ENCODE measurements around the gene MAP3K7CL.

The MAP3K7CL gene

DNA sequence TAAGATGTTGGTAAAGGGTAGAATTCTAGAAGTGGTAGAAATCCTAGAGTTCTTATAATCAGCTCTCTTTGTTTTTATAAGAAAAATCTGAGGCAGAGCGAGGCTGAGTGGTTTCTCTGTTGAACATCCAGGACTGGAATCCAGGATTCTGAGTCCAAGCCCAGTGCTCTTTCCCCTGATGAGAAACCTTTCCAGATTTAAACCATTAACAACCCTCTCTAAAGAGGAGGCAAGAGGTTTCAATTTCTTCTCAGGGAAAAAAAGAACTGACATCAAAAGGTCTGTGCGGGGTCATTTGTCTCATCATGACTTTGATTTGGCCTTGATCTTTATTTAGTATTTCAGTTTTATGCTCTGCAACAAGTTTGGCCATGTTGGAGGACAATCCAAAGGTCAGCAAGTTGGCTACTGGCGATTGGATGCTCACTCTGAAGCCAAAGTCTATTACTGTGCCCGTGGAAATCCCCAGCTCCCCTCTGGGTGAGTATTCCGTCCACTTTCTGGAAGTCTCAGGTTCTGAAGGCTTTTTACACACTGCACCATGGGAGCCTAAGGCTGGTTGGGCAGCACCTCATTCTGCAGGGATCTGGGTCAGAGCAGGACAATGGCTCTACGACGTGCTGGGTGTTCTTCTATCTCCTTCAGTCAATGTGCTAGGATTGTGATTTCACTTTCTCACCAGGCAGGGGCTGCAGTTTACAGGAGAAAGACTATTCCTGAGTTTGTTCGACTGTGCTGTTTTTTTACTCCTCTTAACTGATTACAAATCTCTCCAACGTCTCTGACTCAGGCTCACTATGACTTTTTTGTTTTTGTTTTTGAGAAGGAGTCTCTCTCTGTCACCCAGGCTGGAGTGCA lies 38.1 kb upstream of the MAP3K7CL start:
- TF ChIP-seq, protein P1, sequence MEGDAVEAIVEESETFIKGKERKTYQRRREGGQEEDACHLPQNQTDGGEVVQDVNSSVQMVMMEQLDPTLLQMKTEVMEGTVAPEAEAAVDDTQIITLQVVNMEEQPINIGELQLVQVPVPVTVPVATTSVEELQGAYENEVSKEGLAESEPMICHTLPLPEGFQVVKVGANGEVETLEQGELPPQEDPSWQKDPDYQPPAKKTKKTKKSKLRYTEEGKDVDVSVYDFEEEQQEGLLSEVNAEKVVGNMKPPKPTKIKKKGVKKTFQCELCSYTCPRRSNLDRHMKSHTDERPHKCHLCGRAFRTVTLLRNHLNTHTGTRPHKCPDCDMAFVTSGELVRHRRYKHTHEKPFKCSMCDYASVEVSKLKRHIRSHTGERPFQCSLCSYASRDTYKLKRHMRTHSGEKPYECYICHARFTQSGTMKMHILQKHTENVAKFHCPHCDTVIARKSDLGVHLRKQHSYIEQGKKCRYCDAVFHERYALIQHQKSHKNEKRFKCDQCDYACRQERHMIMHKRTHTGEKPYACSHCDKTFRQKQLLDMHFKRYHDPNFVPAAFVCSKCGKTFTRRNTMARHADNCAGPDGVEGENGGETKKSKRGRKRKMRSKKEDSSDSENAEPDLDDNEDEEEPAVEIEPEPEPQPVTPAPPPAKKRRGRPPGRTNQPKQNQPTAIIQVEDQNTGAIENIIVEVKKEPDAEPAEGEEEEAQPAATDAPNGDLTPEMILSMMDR (conservative IDR thresholded peaks at IDR 0.05; ENCODE audit: low read depth), result no peak
- ChIA-PET CTCF (interaction anchor here (0.5 to 0.9 kb wide), 3 partner anchors 47 to 280 kb away, joined by 3 read pairs; no protein-coding TSS in a partner anchor), POLR2A (ENCODE audit: low non-redundant PET) (no interaction called here)
- H3K27ac ChIP-seq, result peak overlapping the region; percentile 34
- DNase-seq (ENCODE audit: low spot score), result no peak

DNA sequence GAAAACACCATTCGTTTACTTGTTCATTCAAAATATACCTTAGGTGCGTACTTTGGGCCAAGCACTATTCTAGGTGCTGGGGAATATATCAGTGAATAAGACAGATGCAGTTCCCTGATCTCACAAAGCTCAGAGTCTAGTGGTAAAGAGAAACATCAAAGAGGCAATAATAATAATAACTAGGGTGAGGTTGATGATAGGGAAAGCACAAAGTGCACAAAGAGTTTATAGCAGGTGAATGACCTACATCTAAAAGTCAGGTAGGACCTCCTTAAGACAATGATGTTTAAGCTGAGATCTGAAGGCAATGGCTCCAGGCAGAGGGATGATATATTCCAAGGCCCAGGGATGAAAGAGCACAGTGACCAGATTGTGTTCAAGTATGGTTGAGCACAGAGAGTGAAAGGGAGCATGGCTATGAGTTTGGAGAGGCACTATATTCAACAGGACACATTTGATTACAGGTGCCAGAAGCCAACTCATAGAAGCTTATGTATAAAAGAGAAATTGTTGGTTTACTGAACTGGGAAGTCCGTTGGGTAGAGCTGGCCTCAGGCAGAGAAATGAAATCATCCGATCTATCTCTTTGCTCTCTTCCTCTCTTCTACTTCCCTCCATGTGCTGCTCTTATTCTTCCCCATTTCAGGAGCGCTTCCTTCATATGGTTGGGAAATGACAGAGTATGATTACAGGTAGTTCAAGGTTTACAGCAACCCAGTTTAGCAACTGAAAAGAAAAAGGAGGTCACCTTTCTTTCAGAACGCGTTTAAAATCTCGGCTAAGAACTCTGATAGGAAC lies 34.0 kb upstream of the MAP3K7CL start:
- no peak for DNase-seq (ENCODE audit: low spot score)
- ChIA-PET CTCF (interaction anchor here (0.6 to 0.8 kb wide), 3 partner anchors 202 to 712 kb away, joined by 3 to 4 read pairs (median 4); no protein-coding TSS in a partner anchor), POLR2A (ENCODE audit: low non-redundant PET) (no interaction called here)
- TF ChIP-seq, protein P1 (conservative IDR thresholded peaks at IDR 0.05; ENCODE audit: low read depth), result no peak
- H3K27ac ChIP-seq, result no peak overlapping the region

DNA sequence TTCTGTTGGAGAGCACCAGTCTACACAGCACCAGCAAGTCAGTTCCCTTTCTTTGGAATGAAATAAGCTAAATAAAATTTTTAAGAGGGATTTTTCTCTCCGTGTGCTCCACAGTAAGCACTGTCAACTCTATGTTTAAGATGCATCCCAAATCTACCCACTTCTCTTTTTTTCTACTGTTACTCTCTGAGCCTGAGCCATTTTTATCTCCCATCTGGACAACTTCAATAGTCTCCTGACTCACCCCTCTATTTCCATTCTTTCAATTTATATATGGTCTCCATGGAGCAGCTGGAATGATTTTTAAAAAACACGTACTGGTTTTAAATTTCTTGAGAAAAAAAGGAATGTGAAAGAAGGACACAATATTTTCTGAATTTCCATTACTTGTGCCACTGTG lies 32.3 kb upstream of the MAP3K7CL start:
- ChIA-PET CTCF (no interaction called here), POLR2A (ENCODE audit: low non-redundant PET) (no interaction called here)
- DNase-seq (ENCODE audit: low spot score), result no peak
- no peak overlapping the region for H3K27ac ChIP-seq
- TF ChIP-seq, protein P1 (conservative IDR thresholded peaks at IDR 0.05; ENCODE audit: low read depth), result no peak

DNA sequence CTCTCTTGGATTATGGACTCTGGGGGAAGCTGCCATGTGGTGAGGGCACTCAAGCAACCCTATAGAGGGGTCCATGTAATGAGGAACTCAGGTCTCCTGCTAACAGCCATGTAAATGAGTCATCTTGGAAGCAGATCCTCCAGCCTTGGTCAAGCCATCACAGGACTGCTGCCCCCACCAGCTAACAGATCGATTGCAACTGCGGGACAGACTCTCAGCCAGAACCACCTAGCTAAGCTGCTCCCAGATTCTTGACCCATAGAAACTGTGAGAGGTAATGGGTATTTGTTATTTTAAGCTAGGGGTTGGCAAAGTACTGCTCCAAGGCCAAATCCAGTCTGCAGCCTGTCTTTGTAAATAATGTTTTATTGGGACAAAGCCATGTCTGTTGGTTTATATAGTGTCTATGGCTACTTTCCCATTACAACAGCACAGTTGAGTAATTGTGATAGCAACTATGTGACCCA lies 27.6 kb upstream of the MAP3K7CL start:
- CTCF ChIA-PET, result no interaction called here

DNA sequence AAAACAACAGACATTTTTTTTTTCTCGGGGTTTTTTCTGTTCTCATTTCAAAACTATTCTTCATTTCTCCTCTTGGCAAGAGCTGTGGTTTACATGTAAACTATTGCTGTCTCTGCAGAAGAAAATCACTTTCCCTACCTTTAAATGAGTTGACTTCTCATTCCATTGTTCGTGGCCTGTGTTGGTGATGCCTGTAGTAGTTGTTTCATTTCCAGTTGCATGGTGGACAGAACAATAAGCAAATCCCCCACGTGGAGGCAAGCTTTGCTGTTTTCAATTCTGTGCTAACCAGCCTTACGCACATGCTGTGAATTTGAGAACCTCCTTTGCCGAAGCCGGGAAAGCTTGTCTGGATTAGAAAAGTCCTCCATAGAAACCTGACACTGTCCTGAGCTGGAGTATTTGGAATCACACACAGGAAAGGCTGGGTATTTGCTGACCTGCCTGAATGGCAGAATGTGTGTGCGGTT lies 26.2 kb upstream of the MAP3K7CL start:
- H3K27ac ChIP-seq, result no peak overlapping the region
- ChIA-PET CTCF (interaction anchor here (0.6 to 0.9 kb wide), 2 partner anchors 160 to 218 kb away, joined by 3 read pairs; no protein-coding TSS in a partner anchor), POLR2A (ENCODE audit: low non-redundant PET) (no interaction called here)
- TF ChIP-seq, protein P1 (conservative IDR thresholded peaks at IDR 0.05; ENCODE audit: low read depth), result no peak
- no peak for DNase-seq (ENCODE audit: low spot score)

More for the DNA sequence above, 27.6 kb upstream of the MAP3K7CL start:
- DNase-seq (ENCODE audit: low spot score), result no peak
- TF ChIP-seq, protein P1 (conservative IDR thresholded peaks at IDR 0.05; ENCODE audit: low read depth), result no peak
- no peak overlapping the region for H3K27ac ChIP-seq
- POLR2A ChIA-PET (ENCODE audit: low non-redundant PET), result no interaction called here

DNA sequence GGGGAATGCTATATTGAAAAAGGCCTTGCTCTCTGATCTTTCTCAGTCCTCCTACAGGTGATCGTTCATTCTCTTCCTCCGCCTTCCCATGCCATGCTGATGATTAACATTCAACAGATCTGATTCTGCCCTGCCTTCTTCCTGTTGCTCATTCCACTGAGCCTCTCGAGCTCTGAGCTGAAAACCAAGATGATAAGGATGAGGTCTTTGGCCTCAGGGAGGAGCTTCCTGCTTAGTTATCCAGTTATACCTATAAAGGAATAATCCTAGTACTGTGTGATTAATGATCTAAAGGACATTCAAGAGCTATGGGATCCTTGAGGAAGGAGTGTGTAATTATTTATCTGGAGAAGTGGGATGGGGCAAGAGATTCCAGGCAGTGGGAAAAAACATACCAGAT lies 25.2 kb upstream of the MAP3K7CL start:
- ChIA-PET CTCF (interaction anchor here (0.6 kb wide), 1 partner anchor 41 kb away, joined by 5 read pairs; no protein-coding TSS in a partner anchor), POLR2A (ENCODE audit: low non-redundant PET) (no interaction called here)
- DNase-seq (ENCODE audit: low spot score), result peak; percentile 54
- no peak overlapping the region for H3K27ac ChIP-seq
- TF ChIP-seq, protein P1 (conservative IDR thresholded peaks at IDR 0.05; ENCODE audit: low read depth), result no peak

Measured in RWPE1 (cell line).